Astrocyte (in vitro differentiated cells and primary cell): ENCODE data around the gene PTPN1.

Experiments used
- EZH2 ChIP-seq: IDR thresholded peaks from 2 replicates; pipeline ENCODE4 v1.6.1; 2012; ENCODE audit warnings: mild to moderate bottlenecking, low read length, inconsistent platforms; ENCODE audit not compliant: insufficient read depth
- TF ChIP-seq, protein P1 (sequence below): IDR thresholded peaks from 2 replicates; pipeline ENCODE4 v1.5.1; 2011; ENCODE audit warnings: low read depth, mild to moderate bottlenecking, inconsistent platforms, low read length, moderate library complexity; ENCODE audit not compliant: insufficient read depth

- TF ChIP-seq, protein P1, sequence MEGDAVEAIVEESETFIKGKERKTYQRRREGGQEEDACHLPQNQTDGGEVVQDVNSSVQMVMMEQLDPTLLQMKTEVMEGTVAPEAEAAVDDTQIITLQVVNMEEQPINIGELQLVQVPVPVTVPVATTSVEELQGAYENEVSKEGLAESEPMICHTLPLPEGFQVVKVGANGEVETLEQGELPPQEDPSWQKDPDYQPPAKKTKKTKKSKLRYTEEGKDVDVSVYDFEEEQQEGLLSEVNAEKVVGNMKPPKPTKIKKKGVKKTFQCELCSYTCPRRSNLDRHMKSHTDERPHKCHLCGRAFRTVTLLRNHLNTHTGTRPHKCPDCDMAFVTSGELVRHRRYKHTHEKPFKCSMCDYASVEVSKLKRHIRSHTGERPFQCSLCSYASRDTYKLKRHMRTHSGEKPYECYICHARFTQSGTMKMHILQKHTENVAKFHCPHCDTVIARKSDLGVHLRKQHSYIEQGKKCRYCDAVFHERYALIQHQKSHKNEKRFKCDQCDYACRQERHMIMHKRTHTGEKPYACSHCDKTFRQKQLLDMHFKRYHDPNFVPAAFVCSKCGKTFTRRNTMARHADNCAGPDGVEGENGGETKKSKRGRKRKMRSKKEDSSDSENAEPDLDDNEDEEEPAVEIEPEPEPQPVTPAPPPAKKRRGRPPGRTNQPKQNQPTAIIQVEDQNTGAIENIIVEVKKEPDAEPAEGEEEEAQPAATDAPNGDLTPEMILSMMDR, result no peak
- no peak for TF ChIP-seq EZH2
Observed at GRCh38 chr20:50534567-50534966, 24.4 kb downstream of the PTPN1 start.
